ENCODE measurements around the gene KRT2. TPM values are rescaled to one million over a fixed set of nuclear protein-coding genes. Genes with fewer than 3 reads are reported as not detected.

KRT2 gene
- total and polyA plus RNA-seq, 2 of the 8 experiments (the other 6 are each of a cell fraction or from before 2014, with no cell fraction given): not detected

DNA sequence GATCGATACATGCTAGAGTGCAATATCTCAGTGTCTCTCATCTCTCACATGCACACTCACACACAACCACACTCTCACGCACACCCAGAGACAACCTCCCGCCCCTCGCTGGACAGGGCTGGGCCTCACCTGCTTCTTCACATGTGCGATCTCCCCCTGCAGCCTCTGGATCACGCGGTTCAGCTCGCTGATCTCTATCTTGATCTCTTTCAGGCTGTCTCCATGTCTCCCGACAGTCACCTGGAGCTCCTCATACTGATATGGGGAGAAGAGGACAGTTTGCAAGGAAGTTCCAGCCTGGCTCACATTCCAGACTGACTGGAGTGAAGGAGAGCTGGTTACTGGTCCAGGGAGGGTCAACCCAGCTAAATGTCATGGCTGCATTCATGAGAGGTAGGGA lies 4.4 kb downstream of the KRT2 start:
- peaks cover 0 to 6% of the 10 kb centered on the region in 2 experiments; a peak in 1 of 4 replicates for H3K9me3 ChIP-seq (ENCODE audit: insufficient read depth in 2 of 2, low read depth in 1 of 2, low read length in 1 of 2)
- CTCF ChIA-PET (ENCODE audit: partially characterized antibody): interaction anchor here (0.5 to 2.2 kb wide), 20 partner anchors 18 to 407 kb away, joined by 3 to 8 read pairs (median 4); no protein-coding TSS in a partner anchor
- H3K4me2 ChIP-seq (ENCODE audit: insufficient read depth in 1 of 2, low read depth in 2 of 2, low read length in 2 of 2): no peak overlapping the region
- H4K91ac ChIP-seq (replicated peaks; ENCODE audit: insufficient read length, low read length): peak overlapping the region; percentile 9
- H3K27ac ChIP-seq (ENCODE audit: low read depth, low read length): no peak overlapping the region
- no peaks in the 10 kb centered on the region for H3K79me1 ChIP-seq (ENCODE audit: low read depth, low read length)
- no peak overlapping the region for H2BK120ac ChIP-seq (replicated peaks; ENCODE audit: low read depth, low read length)
- no peak overlapping the region for H2AFZ ChIP-seq (ENCODE audit: low read length)
- H3K14ac ChIP-seq (ENCODE audit: insufficient read length): no peak overlapping the region
- no peak overlapping the region for H3K4ac ChIP-seq (replicated peaks; ENCODE audit: insufficient read length, low read depth, low read length)
- no peak overlapping the region for H3K23ac ChIP-seq (ENCODE audit: insufficient read length)
- no peak overlapping the region for H2BK5ac ChIP-seq (ENCODE audit: low read depth, low read length)
- POLR2A ChIA-PET (ENCODE audit: partially characterized antibody): no interaction called here
- H2BK12ac ChIP-seq (ENCODE audit: low read depth, low read length): no peak overlapping the region
- H2BK20ac ChIP-seq (ENCODE audit: low read length): no peak overlapping the region
- H2AK5ac ChIP-seq (ENCODE audit: low read depth, low read length): no peak overlapping the region
- peaks cover 0 to 3% (median 0%) of the 10 kb centered on the region in 4 experiments; a peak in 1 of 7 replicates for H3K27me3 ChIP-seq (replicated peaks in 1 of 4; ENCODE audit: control insufficient read depth in 3 of 4, extremely low read depth in 1 of 4, insufficient read depth in 3 of 4, low read length in 3 of 4)
- no peaks in the 10 kb centered on the region for H3K23me2 ChIP-seq (ENCODE audit: low read depth, low read length)
- H3K79me2 ChIP-seq (ENCODE audit: control insufficient read depth in 1 of 2, insufficient read depth in 2 of 2, low read length in 2 of 2): no peaks in the 10 kb centered on the region
- no peak overlapping the region for H3K18ac ChIP-seq (ENCODE audit: extremely low read depth, low read length)
- H3K4me3 ChIP-seq (ENCODE audit: extremely low read depth in 1 of 4, insufficient read depth in 2 of 4, low read depth in 3 of 4, low read length in 4 of 4): no peak overlapping the region
- H3K9ac ChIP-seq (replicated peaks in 1 of 4; ENCODE audit: extremely low read depth in 1 of 4, low read depth in 3 of 4, low read length in 3 of 4): no peak overlapping the region
- WGBS, 2 experiments (ENCODE audit: extremely low coverage in 1 of 2, insufficient coverage in 1 of 2, insufficient read length in 1 of 2, insufficient replicate concordance in 2 of 2, low coverage in 1 of 2, low lambda C conversion rate in 2 of 2, missing lambda C conversion rate in 1 of 2): 89% methylated on average over 9 of the region's 9 CpGs; no CpG with 5 or more reads in 1 of the 2 experiments
- peak in 1 of 2 experiments; percentile 16 for DNase-seq (ENCODE audit: low read depth in 1 of 2, low spot score in 2 of 2)
- no peak overlapping the region for H4K5ac ChIP-seq (ENCODE audit: insufficient read length, low read depth, low read length)
- no peak overlapping the region for H3K56ac ChIP-seq (replicated peaks; ENCODE audit: insufficient read length, low read depth, low read length)
- no peak overlapping the region for H2BK15ac ChIP-seq (ENCODE audit: low read length)
- H4K8ac ChIP-seq (ENCODE audit: extremely low read depth, insufficient read depth, low read length): no peak overlapping the region
- no peak for FAIRE-seq
- TF ChIP-seq CBX5 (IDR thresholded peaks at IDR 0.05; ENCODE audit: low read depth, low read length) (no peak), GABPA (IDR thresholded peaks at IDR 0.05; ENCODE audit: borderline replicate concordance, insufficient read depth, low read length) (no peak)
- TF ChIP-seq, protein P1, sequence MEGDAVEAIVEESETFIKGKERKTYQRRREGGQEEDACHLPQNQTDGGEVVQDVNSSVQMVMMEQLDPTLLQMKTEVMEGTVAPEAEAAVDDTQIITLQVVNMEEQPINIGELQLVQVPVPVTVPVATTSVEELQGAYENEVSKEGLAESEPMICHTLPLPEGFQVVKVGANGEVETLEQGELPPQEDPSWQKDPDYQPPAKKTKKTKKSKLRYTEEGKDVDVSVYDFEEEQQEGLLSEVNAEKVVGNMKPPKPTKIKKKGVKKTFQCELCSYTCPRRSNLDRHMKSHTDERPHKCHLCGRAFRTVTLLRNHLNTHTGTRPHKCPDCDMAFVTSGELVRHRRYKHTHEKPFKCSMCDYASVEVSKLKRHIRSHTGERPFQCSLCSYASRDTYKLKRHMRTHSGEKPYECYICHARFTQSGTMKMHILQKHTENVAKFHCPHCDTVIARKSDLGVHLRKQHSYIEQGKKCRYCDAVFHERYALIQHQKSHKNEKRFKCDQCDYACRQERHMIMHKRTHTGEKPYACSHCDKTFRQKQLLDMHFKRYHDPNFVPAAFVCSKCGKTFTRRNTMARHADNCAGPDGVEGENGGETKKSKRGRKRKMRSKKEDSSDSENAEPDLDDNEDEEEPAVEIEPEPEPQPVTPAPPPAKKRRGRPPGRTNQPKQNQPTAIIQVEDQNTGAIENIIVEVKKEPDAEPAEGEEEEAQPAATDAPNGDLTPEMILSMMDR (IDR thresholded peaks at IDR 0.05; ENCODE audit: control extremely low read depth in 1 of 3, insufficient read depth in 1 of 3, low read depth in 1 of 3, low read length in 3 of 3): no peak
- no peaks in the 10 kb centered on the region for H3K36me3 ChIP-seq (ENCODE audit: control insufficient read depth in 2 of 4, insufficient read depth in 4 of 4, low read length in 3 of 4)
- H4K20me1 ChIP-seq (replicated peaks in 1 of 2; ENCODE audit: control insufficient read depth in 1 of 2, insufficient read depth in 2 of 2, low read length in 2 of 2): no peaks in the 10 kb centered on the region
- H3K4me1 ChIP-seq (replicated peaks in 1 of 4; ENCODE audit: control insufficient read depth in 3 of 4, insufficient read depth in 4 of 4, low read length in 3 of 4): no peaks in the 10 kb centered on the region
